Sigmoid colon (tissue), 4 donors: Measurements from ENCODE around the gene DOCK9.

Experiments
- CTCF ChIP-seq, 4 experiments: fragments of 450-650 bp in 3 of 4; fragments of 200-600 bp in 1 of 4; IDR thresholded peaks; one replicate each; pipeline ENCODE4 v1.5.1; 2016 to 2019; ENCODE audit warnings: antibody characterized with exemption in 4 of 4, mild to moderate bottlenecking in 3 of 4, moderate library complexity in 2 of 4
- EP300 ChIP-seq, 4 donors: sonication (generic); formaldehyde crosslinking; IDR thresholded peaks; one replicate each; pipeline ENCODE4 v1.6.1; 2017; ENCODE audit warnings: antibody characterized with exemption in 4 of 4
- POLR2A ChIP-seq, 2 donors: fragments of 450-650 bp; IDR thresholded peaks; one replicate each; pipeline ENCODE4 v1.6.1; 2016; ENCODE audit warnings: antibody characterized with exemption in 2 of 2, mild to moderate bottlenecking in 2 of 2, moderate library complexity in 2 of 2
- POLR2AphosphoS5 ChIP-seq, 4 donors: sonication (generic); formaldehyde crosslinking; IDR thresholded peaks; one replicate each; pipeline ENCODE4 v1.6.1; 2017; ENCODE audit warnings: antibody characterized with exemption in 4 of 4

DNA sequence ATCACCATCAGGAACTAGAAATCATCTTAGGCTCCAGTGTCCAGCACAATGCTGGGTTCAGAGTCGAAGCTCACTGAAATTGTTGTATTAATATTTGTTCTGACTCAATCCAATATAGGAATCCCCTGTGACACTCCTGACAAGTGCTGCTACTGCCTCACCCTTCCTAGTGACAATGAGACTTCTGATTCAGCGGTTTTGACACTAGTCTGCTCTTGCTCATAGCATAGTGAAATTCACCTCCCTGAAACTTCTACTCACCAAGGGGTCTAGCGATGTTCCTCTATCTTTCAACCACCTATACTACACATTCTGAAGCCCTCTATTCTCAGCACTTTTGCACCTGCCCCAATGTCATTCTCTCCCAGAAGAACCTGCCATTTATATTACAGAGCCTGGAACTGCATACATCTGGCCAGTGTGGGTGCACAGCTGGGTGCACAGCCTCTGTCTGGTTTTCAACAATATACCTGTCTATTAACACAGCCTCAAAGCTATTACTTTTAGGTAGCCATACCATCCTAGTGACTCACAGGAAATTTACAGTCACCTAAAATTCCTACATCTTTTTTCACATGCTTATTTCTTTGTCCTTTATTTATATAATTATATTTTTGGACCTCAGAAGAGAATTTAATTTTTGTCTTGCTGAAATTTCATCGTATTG is 88.3 kb downstream of the DOCK9 start:
- TF ChIP-seq EP300 (IDR thresholded peaks at IDR 0.05): no peak
- TF ChIP-seq CTCF (IDR thresholded peaks at IDR 0.05): no peak
- TF ChIP-seq POLR2AphosphoS5 (IDR thresholded peaks at IDR 0.05): no peak
- no peak for TF ChIP-seq POLR2A (IDR thresholded peaks at IDR 0.05)
